K562 (cell line): Measurements from ENCODE around the gene WWC2.

Experiments used
- FOSL1 ChIP-seq: fragments of 200-800 bp; sonication (Bioruptor generic); conservative IDR thresholded peaks from 2 replicates; pipeline ENCODE4 v1.6.1; 2016; ENCODE audit warnings: missing genetic modification characterization, missing compliant biosample characterization
- MYC ChIP-seq, 2 experiments: fragments of 250-450 bp in 1 of 2; sonication (Bioruptor Pico) in 1 of 2; IDR thresholded peaks; 2 replicates each; pipeline versions ENCODE4 v1.5.1 to v1.6.1; 2012 to 2021; ENCODE audit warnings: low read depth in 2 of 2, borderline replicate concordance in 1 of 2, improper control_type of control experiment in 1 of 2, low read length in 1 of 2, mild to moderate bottlenecking in 1 of 2, moderate library complexity in 1 of 2
- TF ChIP-seq, protein P1 (sequence below): fragments of 250-450 bp; sonication (Bioruptor Pico); IDR thresholded peaks from 2 replicates; pipeline ENCODE4 v1.5.0; 2021

- TF ChIP-seq MYC (IDR thresholded peaks at IDR 0.05; ENCODE audit: low read depth, low read length) (no peak), MYC (CRISPR knock-in tag; IDR thresholded peaks at IDR 0.05; ENCODE audit: borderline replicate concordance, low read depth) (no peak), FOSL1 (no peak)
- TF ChIP-seq, protein P1, sequence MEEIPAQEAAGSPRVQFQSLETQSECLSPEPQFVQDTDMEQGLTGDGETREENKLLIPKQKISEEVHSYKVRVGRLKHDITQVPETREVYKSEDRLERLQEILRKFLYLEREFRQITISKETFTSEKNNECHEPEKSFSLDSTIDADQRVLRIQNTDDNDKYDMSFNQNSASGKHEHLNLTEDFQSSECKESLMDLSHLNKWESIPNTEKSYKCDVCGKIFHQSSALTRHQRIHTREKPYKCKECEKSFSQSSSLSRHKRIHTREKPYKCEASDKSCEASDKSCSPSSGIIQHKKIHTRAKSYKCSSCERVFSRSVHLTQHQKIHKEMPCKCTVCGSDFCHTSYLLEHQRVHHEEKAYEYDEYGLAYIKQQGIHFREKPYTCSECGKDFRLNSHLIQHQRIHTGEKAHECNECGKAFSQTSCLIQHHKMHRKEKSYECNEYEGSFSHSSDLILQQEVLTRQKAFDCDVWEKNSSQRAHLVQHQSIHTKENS (CRISPR knock-in tag) = no peak
These were observed 1.6 kb upstream of the WWC2 start for GRCh38 chr4:183097231-183098018.
